ENCODE results near the gene MAMLD1.

GRCh38 chrX:150324035-150324728 lies 38.9 kb upstream of the MAMLD1 start:
- TF ChIP-seq POLR2A (IDR thresholded peaks at IDR 0.05) = no peak
- TF ChIP-seq POLR2AphosphoS5 (IDR thresholded peaks at IDR 0.05) = no peak
